Omental fat pad (tissue), 4 donors: ENCODE measurements around the gene GPSM1. TPM values are rescaled to one million over a fixed set of nuclear protein-coding genes. Genes with fewer than 3 reads are reported as not detected.

Source experiments
- ATAC-seq: fragments of 150-250 bp; one replicate; pipeline ENCODE4 v1.9.1; 2016; ENCODE audit warnings: mild to moderate bottlenecking, moderate library complexity; ENCODE audit not compliant: low FRiP score
- DNase-seq: peaks from one replicate; pipeline ENCODE4 v3.0.0-alpha.2; 2019; ENCODE audit warnings: low spot score
- CTCF ChIP-seq, 3 donors: fragments of 450-650 bp; IDR thresholded peaks; one replicate each; pipeline ENCODE4 v1.5.1; 2016 to 2017; ENCODE audit warnings: antibody characterized with exemption in 3 of 3, mild to moderate bottlenecking in 3 of 3, moderate library complexity in 2 of 3
- total RNA-seq, 4 donors: library from RNA; depleted of rRNA; stranded (reverse); fragments of >200 nt; gene quantifications; one replicate each; pipeline ENCODE4 v1.1.0, GENCODE V29; 2016

Gene GPSM1
- total RNA-seq, 4 donors from 2014 or later: 5.0 to 20.5 (median 7.3) TPM

GRCh38 chr9:136338511-136338910 lies 11.2 kb downstream of the GPSM1 start:
- DNase-seq (no peak), ATAC-seq (no peak)

GRCh38 chr9:136339173-136339957 lies 12.0 kb downstream of the GPSM1 start:
- peak in 1 of 3 donors; percentile 49 for TF ChIP-seq CTCF (IDR thresholded peaks at IDR 0.05)
- DNase-seq (peak; percentile 49), ATAC-seq (peak; percentile 33)

More at GRCh38 chr9:136338511-136338910, 11.2 kb downstream of the GPSM1 start:
- no peak for TF ChIP-seq CTCF (IDR thresholded peaks at IDR 0.05)

- no peak for DNase-seq
- ATAC-seq: no peak
- TF ChIP-seq CTCF (IDR thresholded peaks at IDR 0.05): no peak
Measured at GRCh38 chr9:136339958-136340310, 12.6 kb downstream of the GPSM1 start.

- no peak for TF ChIP-seq CTCF (IDR thresholded peaks at IDR 0.05)
- DNase-seq: no peak
Measured at GRCh38 chr9:136340356-136341041, 13.2 kb downstream of the GPSM1 start.

GRCh38 chr9:136341042-136341655 lies 13.8 kb downstream of the GPSM1 start:
- DNase-seq: no peak
- ATAC-seq: no peak
- TF ChIP-seq CTCF (IDR thresholded peaks at IDR 0.05): no peak

More at GRCh38 chr9:136340356-136341041, 13.2 kb downstream of the GPSM1 start:
- no peak for ATAC-seq

- no peak for TF ChIP-seq CTCF (IDR thresholded peaks at IDR 0.05)
- no peak for DNase-seq
- no peak for ATAC-seq
Measured at GRCh38 chr9:136341769-136342168, 14.4 kb downstream of the GPSM1 start.
